H1 (cell line): Measurements from ENCODE around the gene DOCK10. TPM values are rescaled to one million over a fixed set of nuclear protein-coding genes. Genes with fewer than 3 reads are reported as not detected.

Experiments
- CTCF ChIA-PET: fragments of 300-600 bp; sonication (Branson Sonifier 250); formaldehyde crosslinking; loops from one replicate; lab custom pipeline; 2021; ENCODE audit not compliant: partially characterized antibody; lab: Charles Lee
- POLR2A ChIA-PET: fragments of 300-600 bp; sonication (Branson Sonifier 250); formaldehyde crosslinking; loops from one replicate; lab custom pipeline; 2021; ENCODE audit warnings: inconsistent platforms; ENCODE audit not compliant: partially characterized antibody; lab: Charles Lee
- DNase-seq, 2 experiments: peaks; one replicate each; pipeline versions ENCODE4 v3.0.0 to v3.0.0-alpha.2; 2010 to 2022; ENCODE audit warnings: low spot score in 2 of 2, low read depth in 1 of 2, mixed read lengths in 1 of 2
- FAIRE-seq: peaks from 2 replicates; lab custom pipeline; 2011; peaks lifted over from hg19 to GRCh38; lab: Jason Lieb, UNC
- H2AFZ ChIP-seq: 2 replicates; pipeline ENCODE4 v1.8.1; 2012; ENCODE audit warnings: low read length, inconsistent platforms
- H2AK5ac ChIP-seq: 2 replicates; pipeline ENCODE4 v1.6.1; 2013; ENCODE audit warnings: low read depth, low read length
- H2BK120ac ChIP-seq: replicated peaks from 2 replicates; pipeline ENCODE3; 2013; ENCODE audit warnings: low read depth, low read length, inconsistent platforms
- H2BK12ac ChIP-seq: 2 replicates; pipeline ENCODE4 v1.6.1; 2013; ENCODE audit warnings: low read depth, low read length
- H2BK15ac ChIP-seq: 2 replicates; pipeline ENCODE4 v1.6.1; 2013; ENCODE audit warnings: low read length
- H2BK20ac ChIP-seq: 2 replicates; pipeline ENCODE4 v1.6.1; 2013; ENCODE audit warnings: low read length
- H2BK5ac ChIP-seq: 2 replicates; pipeline ENCODE4 v1.6.1; 2013; ENCODE audit warnings: low read depth, low read length
- H3K14ac ChIP-seq: 2 replicates; pipeline ENCODE4 v1.6.1; 2013; ENCODE audit warnings: inconsistent platforms; ENCODE audit not compliant: insufficient read length
- H3K18ac ChIP-seq: 2 replicates; pipeline ENCODE4 v1.6.1; 2013; ENCODE audit warnings: low read length; ENCODE audit errors: extremely low read depth
- H3K23ac ChIP-seq: 2 replicates; pipeline ENCODE4 v1.6.1; 2013; ENCODE audit warnings: inconsistent platforms; ENCODE audit not compliant: insufficient read length
- H3K23me2 ChIP-seq: 2 replicates; pipeline ENCODE4 v1.6.1; 2013; ENCODE audit warnings: low read depth, low read length
- H3K27ac ChIP-seq: 2 replicates; pipeline ENCODE4 v1.6.1; 2011; ENCODE audit warnings: low read depth, low read length, inconsistent platforms
- H3K27me3 ChIP-seq, 4 experiments: replicated peaks in 1 of 4; 1 replicate in 1 of 4; 2 replicates in 3 of 4; pipeline versions ENCODE4 v1.6.1 to v1.8.1; 2011 to 2013; ENCODE audit warnings: low read length in 3 of 4, mild to moderate bottlenecking in 3 of 4, inconsistent platforms in 2 of 4, mixed read lengths in 2 of 4, moderate library complexity in 1 of 4; ENCODE audit not compliant: control insufficient read depth in 3 of 4, insufficient read depth in 3 of 4; ENCODE audit errors: extremely low read depth in 1 of 4
- H3K36me3 ChIP-seq, 4 experiments: 2 replicates each; pipeline versions ENCODE4 v1.6.1 to v1.8.1; 2011 to 2013; ENCODE audit warnings: mild to moderate bottlenecking in 4 of 4, low read length in 3 of 4, moderate library complexity in 2 of 4, control low read depth in 1 of 4, inconsistent platforms in 1 of 4; ENCODE audit not compliant: insufficient read depth in 4 of 4, control insufficient read depth in 2 of 4
- H3K4ac ChIP-seq: replicated peaks from 2 replicates; pipeline ENCODE3; 2013; ENCODE audit warnings: low read length, low read depth, mixed read lengths, inconsistent platforms; ENCODE audit not compliant: insufficient read length
- H3K4me1 ChIP-seq, 4 experiments: replicated peaks in 1 of 4; 1 replicate in 1 of 4; 2 replicates in 3 of 4; pipeline versions ENCODE4 v1.6.1 to v1.8.1; 2011 to 2013; ENCODE audit warnings: low read length in 3 of 4, inconsistent platforms in 2 of 4, mixed read lengths in 1 of 4; ENCODE audit not compliant: insufficient read depth in 4 of 4, control insufficient read depth in 3 of 4
- H3K4me2 ChIP-seq, 2 experiments: 2 replicates each; pipeline versions ENCODE4 v1.6.1 to v1.8.1; 2011 to 2013; ENCODE audit warnings: low read depth in 2 of 2, low read length in 2 of 2, control low read depth in 1 of 2, inconsistent platforms in 1 of 2, mild to moderate bottlenecking in 1 of 2; ENCODE audit not compliant: insufficient read depth in 1 of 2
- H3K4me3 ChIP-seq, 4 experiments: fragments of 200-600, 300-600 bp in 1 of 4; sonication (generic), shearing (Covaris generic), sonication (Bioruptor Twin) in 1 of 4; 2 replicates each; pipeline versions ENCODE4 v1.5.1 to v1.8.1; 2011 to 2016; ENCODE audit warnings: low read length in 4 of 4, low read depth in 3 of 4, control low read depth in 2 of 4, inconsistent platforms in 2 of 4, mild to moderate bottlenecking in 2 of 4, mixed read lengths in 1 of 4, moderate library complexity in 1 of 4; ENCODE audit not compliant: insufficient read depth in 2 of 4; ENCODE audit errors: extremely low read depth in 1 of 4
- H3K56ac ChIP-seq: replicated peaks from 2 replicates; pipeline ENCODE3; 2013; ENCODE audit warnings: low read depth, mild to moderate bottlenecking, mixed read lengths, low read length, inconsistent platforms; ENCODE audit not compliant: insufficient read length
- H3K79me1 ChIP-seq: 2 replicates; pipeline ENCODE4 v1.6.1; 2013; ENCODE audit warnings: low read depth, low read length, control low read depth
- H3K79me2 ChIP-seq, 2 experiments: 2 replicates each; pipeline versions ENCODE4 v1.6.1 to v1.8.1; 2012 to 2013; ENCODE audit warnings: low read length in 2 of 2, mild to moderate bottlenecking in 2 of 2, inconsistent platforms in 1 of 2; ENCODE audit not compliant: insufficient read depth in 2 of 2, control insufficient read depth in 1 of 2
- H3K9ac ChIP-seq, 4 experiments: replicated peaks in 1 of 4; 1 replicate in 1 of 4; 2 replicates in 3 of 4; pipeline versions ENCODE4 v1.6.1 to v1.8.1; 2011 to 2013; ENCODE audit warnings: low read depth in 3 of 4, low read length in 3 of 4, control low read depth in 2 of 4, mild to moderate bottlenecking in 2 of 4, moderate library complexity in 2 of 4, inconsistent platforms in 1 of 4; ENCODE audit errors: extremely low read depth in 1 of 4
- H3K9me3 ChIP-seq, 2 experiments: 2 replicates each; pipeline versions ENCODE4 v1.6.1 to v1.8.1; 2012 to 2013; ENCODE audit warnings: mild to moderate bottlenecking in 2 of 2, moderate library complexity in 2 of 2, control low read depth in 1 of 2, inconsistent platforms in 1 of 2, low read depth in 1 of 2, low read length in 1 of 2, mixed read lengths in 1 of 2; ENCODE audit not compliant: insufficient read depth in 2 of 2
- H4K20me1 ChIP-seq, 2 experiments: replicated peaks in 1 of 2; 2 replicates each; pipeline versions ENCODE3 to v1.8.1; 2011 to 2013; ENCODE audit warnings: inconsistent platforms in 2 of 2, low read length in 2 of 2, mild to moderate bottlenecking in 1 of 2; ENCODE audit not compliant: insufficient read depth in 2 of 2, control insufficient read depth in 1 of 2
- H4K5ac ChIP-seq: 2 replicates; pipeline ENCODE4 v1.6.1; 2013; ENCODE audit warnings: low read length, low read depth, mixed read lengths, inconsistent platforms; ENCODE audit not compliant: insufficient read length
- H4K8ac ChIP-seq: 2 replicates; pipeline ENCODE4 v1.8.0; 2013; ENCODE audit warnings: mild to moderate bottlenecking, moderate library complexity, low read length, inconsistent platforms; ENCODE audit not compliant: insufficient read depth; ENCODE audit errors: extremely low read depth
- H4K91ac ChIP-seq: replicated peaks from 2 replicates; pipeline ENCODE3; 2013; ENCODE audit warnings: low read length, mixed read lengths, inconsistent platforms; ENCODE audit not compliant: insufficient read length
- EZH2 ChIP-seq: fragments of 200-600 bp; sonication (generic); IDR thresholded peaks from 2 replicates; pipeline ENCODE4 v1.7.1; 2012; ENCODE audit warnings: low read depth, mild to moderate bottlenecking, moderate library complexity, low read length, inconsistent platforms; ENCODE audit not compliant: severe bottlenecking
- FOSL1 ChIP-seq: IDR thresholded peaks from 2 replicates; pipeline ENCODE4 v1.6.1; 2011; ENCODE audit warnings: mild to moderate bottlenecking, low read depth, low read length, moderate library complexity; ENCODE audit not compliant: insufficient read depth
- GABPA ChIP-seq: IDR thresholded peaks from 2 replicates; pipeline ENCODE4 v1.6.1; 2011; ENCODE audit warnings: mild to moderate bottlenecking, low read length, moderate library complexity, borderline replicate concordance; ENCODE audit not compliant: insufficient read depth
- POLR2A ChIP-seq, 2 experiments: IDR thresholded peaks; 1 replicate in 1 of 2; 2 replicates in 1 of 2; pipeline ENCODE4 v1.6.1; 2011; ENCODE audit warnings: low read depth in 2 of 2, low read length in 2 of 2, mild to moderate bottlenecking in 2 of 2; ENCODE audit errors: control extremely low read depth in 1 of 2
- RAD21 ChIP-seq, 2 experiments: IDR thresholded peaks in 1 of 2; conservative IDR thresholded peaks in 1 of 2; 2 replicates each; pipeline ENCODE4 v1.6.1; 2011; ENCODE audit warnings: low read depth in 2 of 2, low read length in 2 of 2, improper control_type of control experiment in 1 of 2, inconsistent platforms in 1 of 2, mild to moderate bottlenecking in 1 of 2, moderate library complexity in 1 of 2
- RNF2 ChIP-seq: fragments of 200-900, 300-1000 bp; sonication (generic); IDR thresholded peaks from 2 replicates; pipeline ENCODE4 v1.7.1; 2016; ENCODE audit warnings: borderline replicate concordance, low read depth, mild to moderate bottlenecking, antibody characterized with exemption, low read length; ENCODE audit not compliant: poor library complexity, severe bottlenecking; ENCODE audit errors: missing control alignments
- SP2 ChIP-seq: IDR thresholded peaks from 2 replicates; pipeline ENCODE4 v1.6.1; 2012; ENCODE audit warnings: mild to moderate bottlenecking, low read length, inconsistent platforms
- SRF ChIP-seq: IDR thresholded peaks from 2 replicates; pipeline ENCODE4 v1.6.1; 2011; ENCODE audit warnings: mild to moderate bottlenecking, low read depth, low read length, moderate library complexity
- TBP ChIP-seq: IDR thresholded peaks from 2 replicates; pipeline ENCODE4 v1.6.1; 2011; ENCODE audit warnings: low read depth, low read length, improper control_type of control experiment
- WGBS, 2 experiments: shearing (Covaris generic) in 1 of 2; methylation state at CpG; one replicate each; pipeline versions ENCODE4 v1.1.6 to v1.1.7; 2013 to 2015; ENCODE audit warnings: low lambda C conversion rate in 2 of 2, mixed read lengths in 2 of 2, inconsistent platforms in 1 of 2, low coverage in 1 of 2, missing lambda C conversion rate in 1 of 2; ENCODE audit not compliant: insufficient replicate concordance in 2 of 2, insufficient coverage in 1 of 2, insufficient read length in 1 of 2; ENCODE audit errors: extremely low coverage in 1 of 2, missing lambda C conversion rate in 1 of 2; 5-methylcytosine and 5-hydroxymethylcytosine counted together
- polyA plus RNA-seq, 7 experiments: library from polyadenylated mRNA; depleted of rRNA in 3 of 7; stranded (reverse) in 5 of 7; unstranded in 2 of 7; fragments of >200 nt in 5 of 7; fragments of 200-250 nt in 2 of 7; gene quantifications; 1 replicate in 5 of 7; 2 replicates in 1 of 7; 4 replicates in 1 of 7; pipeline versions ENCODE4 v1.2.1 to v1.2.3, GENCODE V29; 2011 to 2013; ENCODE audit warnings: missing spikeins in 2 of 7, mixed read lengths in 2 of 7
- total RNA-seq: library from RNA; stranded (reverse); fragmentation: NEBNext Ultra II Directional; extraction: Animal tissue kit (Norgen Biotek cat#: 25700); gene quantifications from 2 replicates; pipeline ENCODE4 v1.2.1, GENCODE V29; 2021
- TF ChIP-seq, protein P1 (sequence below): IDR thresholded peaks from 2 replicates; pipeline ENCODE4 v1.6.1; 2012; ENCODE audit warnings: inconsistent platforms
- TF ChIP-seq, protein P2 (sequence below), 3 experiments: IDR thresholded peaks; 1 replicate in 2 of 3; 2 replicates in 1 of 3; pipeline versions ENCODE4 v1.5.1 to v1.6.1; 2011; ENCODE audit warnings: low read length in 3 of 3, mild to moderate bottlenecking in 3 of 3, inconsistent platforms in 2 of 3, low read depth in 1 of 3, moderate library complexity in 1 of 3; ENCODE audit not compliant: insufficient read depth in 1 of 3; ENCODE audit errors: control extremely low read depth in 1 of 3

DOCK10 gene
- total and polyA plus RNA-seq, 2 of the 8 experiments (the other 6 are each of a cell fraction or from before 2014, with no cell fraction given) = 0.33 to 1.6 TPM

DNA sequence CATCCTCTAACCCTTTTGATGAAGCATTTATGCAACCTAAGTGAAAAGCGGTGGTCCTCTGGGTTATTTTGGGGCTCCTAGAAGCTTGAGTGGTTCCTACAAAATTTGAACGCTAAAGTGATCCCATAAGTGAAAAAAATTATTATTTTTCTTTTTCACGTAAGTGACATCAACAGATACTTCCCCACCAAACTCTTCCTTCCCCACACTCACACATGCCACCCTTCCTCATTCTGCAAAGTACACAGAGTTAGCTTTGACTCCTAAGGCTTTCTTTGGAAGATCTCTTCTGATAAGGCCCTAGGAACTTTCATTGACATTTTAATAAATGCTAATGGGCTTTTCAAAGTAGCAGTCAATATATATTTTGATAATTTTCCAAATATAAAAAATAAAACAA is 109.7 kb downstream of the DOCK10 start:
- H2AFZ ChIP-seq = no peak overlapping the region
- no peak overlapping the region for H2AK5ac ChIP-seq
- H2BK5ac ChIP-seq = no peak overlapping the region
- H4K8ac ChIP-seq = no peak overlapping the region
- H3K79me2 ChIP-seq = no peaks in the 10 kb centered on the region
- H4K91ac ChIP-seq = no peak overlapping the region
- ChIA-PET POLR2A (no interaction called here), CTCF (interaction anchor here (1.3 to 3.5 kb wide), 4 partner anchors 15 to 729 kb away, joined by 4 to 35 read pairs (median 5); no protein-coding TSS in a partner anchor)
- H3K23me2 ChIP-seq = no peaks in the 10 kb centered on the region
- no peak overlapping the region for H3K18ac ChIP-seq
- H3K9ac ChIP-seq = no peak overlapping the region
- FAIRE-seq (no peak), DNase-seq (no peak)
- H3K79me1 ChIP-seq = no peaks in the 10 kb centered on the region
- H3K14ac ChIP-seq = no peak overlapping the region
- H3K27me3 ChIP-seq = no peaks in the 10 kb centered on the region
- WGBS, 2 experiments = 100% methylated on average over 3 of the region's 3 CpGs; no CpG with 5 or more reads in 1 of the 2 experiments
- H3K4ac ChIP-seq = no peak overlapping the region
- H2BK12ac ChIP-seq = no peak overlapping the region
- no peaks in the 10 kb centered on the region for H3K36me3 ChIP-seq
- peaks cover 0 to 7% (median 2%) of the 10 kb centered on the region in 4 experiments; a peak in 3 of 7 replicates for H3K4me1 ChIP-seq
- no peak overlapping the region for H3K56ac ChIP-seq
- H3K27ac ChIP-seq = no peak overlapping the region
- H3K4me2 ChIP-seq = no peak overlapping the region
- H2BK20ac ChIP-seq = no peak overlapping the region
- no peak overlapping the region for H2BK120ac ChIP-seq
- no peak overlapping the region for H3K23ac ChIP-seq
- H3K9me3 ChIP-seq = no peaks in the 10 kb centered on the region
- H4K20me1 ChIP-seq = no peaks in the 10 kb centered on the region
- no peak overlapping the region for H2BK15ac ChIP-seq
- no peak overlapping the region for H4K5ac ChIP-seq
- H3K4me3 ChIP-seq = no peak overlapping the region
- TF ChIP-seq RNF2 (no peak), TBP (no peak), POLR2A (IDR thresholded peaks at IDR 0.05; ENCODE audit: control extremely low read depth in 1 of 2, low read depth in 2 of 2, low read length in 2 of 2) (no peak), SRF (no peak), EZH2 (no peak), FOSL1 (no peak), RAD21 (IDR thresholded peaks at IDR 0.05 in 1 of 2, conservative IDR thresholded peaks at IDR 0.05 in 1 of 2; ENCODE audit: low read depth in 2 of 2, low read length in 2 of 2) (no peak), GABPA (no peak), SP2 (no peak)
- TF ChIP-seq, protein P1, sequence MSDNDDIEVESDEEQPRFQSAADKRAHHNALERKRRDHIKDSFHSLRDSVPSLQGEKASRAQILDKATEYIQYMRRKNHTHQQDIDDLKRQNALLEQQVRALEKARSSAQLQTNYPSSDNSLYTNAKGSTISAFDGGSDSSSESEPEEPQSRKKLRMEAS = no peak
- TF ChIP-seq, protein P2, sequence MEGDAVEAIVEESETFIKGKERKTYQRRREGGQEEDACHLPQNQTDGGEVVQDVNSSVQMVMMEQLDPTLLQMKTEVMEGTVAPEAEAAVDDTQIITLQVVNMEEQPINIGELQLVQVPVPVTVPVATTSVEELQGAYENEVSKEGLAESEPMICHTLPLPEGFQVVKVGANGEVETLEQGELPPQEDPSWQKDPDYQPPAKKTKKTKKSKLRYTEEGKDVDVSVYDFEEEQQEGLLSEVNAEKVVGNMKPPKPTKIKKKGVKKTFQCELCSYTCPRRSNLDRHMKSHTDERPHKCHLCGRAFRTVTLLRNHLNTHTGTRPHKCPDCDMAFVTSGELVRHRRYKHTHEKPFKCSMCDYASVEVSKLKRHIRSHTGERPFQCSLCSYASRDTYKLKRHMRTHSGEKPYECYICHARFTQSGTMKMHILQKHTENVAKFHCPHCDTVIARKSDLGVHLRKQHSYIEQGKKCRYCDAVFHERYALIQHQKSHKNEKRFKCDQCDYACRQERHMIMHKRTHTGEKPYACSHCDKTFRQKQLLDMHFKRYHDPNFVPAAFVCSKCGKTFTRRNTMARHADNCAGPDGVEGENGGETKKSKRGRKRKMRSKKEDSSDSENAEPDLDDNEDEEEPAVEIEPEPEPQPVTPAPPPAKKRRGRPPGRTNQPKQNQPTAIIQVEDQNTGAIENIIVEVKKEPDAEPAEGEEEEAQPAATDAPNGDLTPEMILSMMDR (IDR thresholded peaks at IDR 0.05; ENCODE audit: control extremely low read depth in 1 of 3, insufficient read depth in 1 of 3, low read depth in 1 of 3, low read length in 3 of 3) = no peak
